PC-3 (cell line): ENCODE measurements around the gene ZNF76.

ENCODE experiments used
- CTCF ChIP-seq: fragments of 300-600 bp; sonication (generic); conservative IDR thresholded peaks from 2 replicates; pipeline ENCODE4 v1.5.1; 2017; ENCODE audit warnings: antibody characterized with exemption, low read depth, mild to moderate bottlenecking, low read length
- EZH2 ChIP-seq: fragments of 300-600 bp; sonication (generic); IDR thresholded peaks from one replicate; pipeline ENCODE4 v1.6.1; 2017; ENCODE audit warnings: antibody characterized with exemption, mild to moderate bottlenecking, low read length; ENCODE audit not compliant: unreplicated experiment
- EZH2phosphoT487 ChIP-seq: fragments of 300-600 bp; sonication (generic); IDR thresholded peaks from 2 replicates; pipeline ENCODE4 v1.6.1; 2018; ENCODE audit warnings: mild to moderate bottlenecking, antibody characterized with exemption, low read length, borderline replicate concordance

DNA sequence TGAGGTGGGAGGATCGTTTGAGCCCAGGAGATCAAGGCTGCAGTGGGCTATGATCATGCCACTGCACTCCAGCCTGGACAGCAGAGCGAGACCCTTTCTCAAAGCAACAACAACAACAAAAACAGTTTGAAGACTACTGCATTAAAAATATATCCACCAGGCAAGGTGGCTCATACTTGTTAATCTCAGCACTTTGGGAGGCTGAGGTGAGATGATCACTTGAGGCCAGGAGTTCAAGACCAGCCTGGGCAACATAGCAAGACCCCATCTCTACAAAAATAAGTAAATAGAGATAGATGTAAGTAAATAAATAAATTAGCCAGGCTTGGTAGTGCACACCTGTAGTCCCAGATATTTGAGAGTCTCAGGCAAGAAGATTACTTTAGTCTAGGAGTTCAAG is 12.5 kb downstream of the ZNF76 start:
- TF ChIP-seq CTCF (no peak), EZH2phosphoT487 (no peak), EZH2 (no peak)
